HG03060 (cell line): ENCODE results near the gene ZNF207.
A peak's percentile ranks its signal among the peaks of the same experiment; 100 is the strongest.
"Not testable (repeated sequence)": the region's sequence is repeated elsewhere in the genome, so short reads cannot be mapped to it uniquely, and the experiment has no call there.

Experiments
- ATAC-seq: cut with Tn5 transposase; IDR thresholded peaks from one replicate; pipeline ENCODE4 v1.9.1; 2021; ENCODE audit warnings: low read depth, moderate number of reproducible peaks; ENCODE audit not compliant: unreplicated experiment

Gene ZNF207

GRCh38 chr17:32349854-32350665 is at the start of gene ZNF207:
TSS of gene ZNF207 (plus strand) at chr17:32350157. CDS start at chr17:32350286, 129 bp downstream.
- ATAC-seq, result peak; percentile 56

GRCh38 chr17:32302037-32302436 is 47.9 kb upstream of the ZNF207 start:
- ATAC-seq, result no peak

- no peak for ATAC-seq
Observed at GRCh38 chr17:32302860-32303649, 46.9 kb upstream of the ZNF207 start.

GRCh38 chr17:32303781-32304288 is 46.1 kb upstream of the ZNF207 start:
- ATAC-seq, result no peak

GRCh38 chr17:32305049-32305448 is 44.9 kb upstream of the ZNF207 start:
- ATAC-seq, result no peak

GRCh38 chr17:32307658-32308057 is 42.3 kb upstream of the ZNF207 start:
- ATAC-seq, result no peak

- ATAC-seq, result no peak
Observed at GRCh38 chr17:32311028-32311536, 38.9 kb upstream of the ZNF207 start.

- no peak for ATAC-seq
Observed at GRCh38 chr17:32314636-32315035, 35.3 kb upstream of the ZNF207 start.

GRCh38 chr17:32315171-32315570 is 34.8 kb upstream of the ZNF207 start:
- ATAC-seq, result no peak

GRCh38 chr17:32316653-32317052 is 33.3 kb upstream of the ZNF207 start:
- ATAC-seq, result not testable (repeated sequence)

- no peak for ATAC-seq
Observed at GRCh38 chr17:32317353-32317752, 32.6 kb upstream of the ZNF207 start.

- ATAC-seq, result no peak
Observed at GRCh38 chr17:32318071-32318470, 31.9 kb upstream of the ZNF207 start.

GRCh38 chr17:32319548-32319905 is 30.4 kb upstream of the ZNF207 start:
- no peak for ATAC-seq

GRCh38 chr17:32320080-32320479 is 29.9 kb upstream of the ZNF207 start:
- not testable (repeated sequence) for ATAC-seq

- ATAC-seq, result no peak
Observed at GRCh38 chr17:32320847-32321246, 29.1 kb upstream of the ZNF207 start.

GRCh38 chr17:32323046-32323445 is 26.9 kb upstream of the ZNF207 start:
- no peak for ATAC-seq

- no peak for ATAC-seq
Observed at GRCh38 chr17:32323811-32324491, 26.0 kb upstream of the ZNF207 start.

GRCh38 chr17:32327911-32328310 is 22.0 kb upstream of the ZNF207 start:
- no peak for ATAC-seq

GRCh38 chr17:32330147-32330546 is 19.8 kb upstream of the ZNF207 start:
- ATAC-seq, result no peak

GRCh38 chr17:32331243-32332040 is 18.5 kb upstream of the ZNF207 start:
- ATAC-seq, result no peak
